Lower leg skin (tissue), 3 donors: Measurements from ENCODE around the gene ZNF341.

Experiments used
- CTCF ChIP-seq, 3 donors: fragments of 450-650 bp; IDR thresholded peaks; one replicate each; pipeline ENCODE4 v1.5.1; 2016; ENCODE audit warnings: antibody characterized with exemption in 3 of 3, mild to moderate bottlenecking in 3 of 3, moderate library complexity in 2 of 3
- POLR2A ChIP-seq, 2 donors: fragments of 450-650 bp; IDR thresholded peaks; one replicate each; pipeline ENCODE4 v1.6.1; 2016 to 2017; ENCODE audit warnings: antibody characterized with exemption in 2 of 2, mild to moderate bottlenecking in 1 of 2, moderate library complexity in 1 of 2

- TF ChIP-seq CTCF (IDR thresholded peaks at IDR 0.05): no peak
- TF ChIP-seq POLR2A (IDR thresholded peaks at IDR 0.05): no peak
Measured at GRCh38 chr20:33798444-33798843, 66.6 kb downstream of the ZNF341 start.
